GM19438 (cell line): ENCODE measurements around the gene TMPRSS13.

ENCODE experiments used
- ATAC-seq: cut with Tn5 transposase; IDR thresholded peaks from one replicate; pipeline ENCODE4 v1.9.1; 2021; ENCODE audit warnings: low read depth; ENCODE audit not compliant: unreplicated experiment

The TMPRSS13 gene

DNA sequence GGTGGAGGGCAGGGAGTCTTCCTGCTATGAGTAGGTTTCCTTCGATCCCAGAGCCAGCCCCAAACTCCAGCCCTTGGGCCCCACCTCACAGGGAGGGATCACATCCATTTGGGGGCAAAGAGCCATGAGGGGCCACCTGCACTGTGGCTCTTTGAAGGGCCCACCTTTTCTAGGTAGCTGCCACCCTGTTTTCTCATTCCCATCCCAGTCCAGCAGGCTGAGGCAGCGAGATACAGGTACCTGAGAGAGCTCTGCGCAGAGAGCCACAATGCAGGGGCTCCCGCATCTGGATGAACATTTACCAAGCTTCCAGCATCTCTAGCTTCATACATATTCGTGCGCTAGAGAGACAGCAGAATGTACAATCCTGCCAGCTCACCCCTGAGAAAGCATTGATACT lies 69.1 kb downstream of the TMPRSS13 start:
- ATAC-seq = no peak

GRCh38 chr11:117859488-117860112 lies 69.6 kb downstream of the TMPRSS13 start:
- no peak for ATAC-seq

GRCh38 chr11:117859061-117859460 lies 70.1 kb downstream of the TMPRSS13 start:
- ATAC-seq = no peak

- ATAC-seq = no peak
These were observed 71.3 kb downstream of the TMPRSS13 start for GRCh38 chr11:117857734-117858414.

DNA sequence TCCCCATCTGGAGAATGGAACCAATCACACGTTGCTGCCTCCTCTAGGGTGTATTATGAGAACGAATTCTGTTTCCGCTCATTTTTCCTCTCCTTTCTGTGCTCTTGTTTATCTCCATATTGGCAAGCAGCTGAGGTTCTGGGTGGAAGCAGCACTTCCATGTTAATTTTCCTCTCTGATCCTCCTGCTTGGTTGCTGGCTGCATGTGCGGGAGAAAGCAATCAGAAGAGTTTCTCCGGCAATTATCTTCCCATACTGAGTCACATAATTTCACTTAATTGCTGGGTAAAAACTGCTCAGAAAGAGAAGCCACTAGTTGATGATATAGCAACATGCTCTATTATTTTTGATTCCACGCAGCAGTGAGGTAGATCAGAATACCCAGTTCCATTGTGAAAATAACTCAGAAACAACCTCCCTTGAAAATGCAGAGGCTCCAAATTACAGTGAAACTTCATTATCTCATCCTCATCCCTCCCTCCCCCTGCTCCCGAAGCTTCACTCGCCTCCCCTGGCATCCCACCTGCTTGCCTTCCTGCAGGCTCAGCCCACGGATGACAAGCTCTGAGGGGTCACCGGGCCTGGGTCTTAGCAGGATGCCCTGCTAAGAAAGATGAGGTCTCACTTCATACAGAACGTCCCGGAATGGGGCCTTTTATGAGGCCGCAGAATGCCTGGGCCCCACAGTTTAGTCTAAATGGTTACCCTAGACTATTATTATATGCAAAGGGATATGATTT lies 73.1 kb downstream of the TMPRSS13 start:
- ATAC-seq = no peak

- no peak for ATAC-seq
These were observed 73.9 kb downstream of the TMPRSS13 start for GRCh38 chr11:117855186-117855845.

DNA sequence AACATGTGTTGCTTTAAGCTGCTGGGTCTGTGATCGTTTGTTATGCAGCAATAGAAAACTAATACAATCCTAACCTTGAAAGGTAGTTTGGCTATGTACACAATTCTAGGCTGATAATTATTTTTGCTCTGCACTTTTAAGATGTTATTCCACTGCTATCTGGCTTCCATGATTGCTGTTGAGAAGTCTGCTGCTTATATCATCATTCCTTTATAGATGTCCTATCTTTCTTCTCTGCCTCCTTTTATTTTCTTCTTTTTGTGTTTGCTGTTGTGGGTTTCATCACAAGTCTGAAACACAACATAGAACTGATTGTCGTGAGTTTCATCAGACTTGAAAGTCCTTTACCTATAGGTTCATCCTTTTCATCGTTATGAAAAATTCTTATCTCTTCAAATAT lies 76.9 kb downstream of the TMPRSS13 start:
- ATAC-seq = no peak

GRCh38 chr11:117851852-117852251 lies 77.3 kb downstream of the TMPRSS13 start:
- ATAC-seq = no peak

DNA sequence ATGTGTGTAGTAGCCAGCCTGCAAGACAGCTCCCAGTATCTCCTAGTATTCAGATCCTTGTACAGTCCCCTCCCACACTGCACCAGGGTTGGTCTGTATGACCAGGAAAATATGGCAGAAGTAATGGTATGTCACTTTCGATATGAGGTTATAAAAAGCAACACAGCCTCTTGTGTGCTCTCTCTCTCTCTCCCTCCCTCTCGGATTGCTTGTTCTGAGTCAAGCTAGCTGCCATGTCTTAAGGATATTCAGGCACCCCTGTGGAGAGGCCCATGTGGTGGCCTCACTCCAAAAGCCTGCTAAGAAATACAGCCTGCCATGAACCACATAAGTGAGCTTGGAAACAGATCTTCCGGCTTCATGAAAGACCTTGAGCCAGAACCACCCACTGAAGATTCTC lies 78.1 kb downstream of the TMPRSS13 start:
- ATAC-seq = no peak
